A549 (cell line): Measurements from ENCODE around the gene CCN5. TPM values are rescaled to one million over a fixed set of nuclear protein-coding genes. Genes with fewer than 3 reads are reported as not detected.

Experiments
- ATAC-seq, 2 experiments: fragments of 200-7000 bp in 1 of 2; fragments of >200 bp in 1 of 2; cut with Nextera tagmentation in 1 of 2; cut with Tn5 transposase in 1 of 2; 3 replicates each; pipeline versions ENCODE4 v1.8.0 to v1.9.1; 2018 to 2020; ENCODE audit warnings: mild to moderate bottlenecking in 1 of 2, moderate library complexity in 1 of 2
- CTCF ChIA-PET: fragments of 300-600 bp; sonication (Branson Sonifier 250); formaldehyde crosslinking; extraction: SDS; loops from one replicate; lab custom pipeline; 2021; ENCODE audit warnings: antibody characterized with exemption, inconsistent platforms; lab: Yijun Ruan, JAX
- POLR2A ChIA-PET: fragments of 350-600 bp; formaldehyde crosslinking; extraction: SDS; loops from one replicate; lab custom pipeline; 2021; ENCODE audit warnings: antibody characterized with exemption, inconsistent platforms; lab: Yijun Ruan, JAX
- DNase-seq, 2 experiments: peaks; one replicate each; pipeline versions ENCODE4 v3.0.0 to v3.0.0-alpha.2; 2011 to 2016; ENCODE audit warnings: low read depth in 1 of 2, low spot score in 1 of 2
- FAIRE-seq: peaks from 2 replicates; lab custom pipeline; 2011; peaks lifted over from hg19 to GRCh38; lab: Jason Lieb, UNC
- H3K27ac ChIP-seq, 2 experiments: fragments of >200 bp; sonication (Bioruptor Twin); formaldehyde crosslinking; 3 replicates each; pipeline ENCODE4 v1.5.1; 2016 to 2017
- H3K4me1 ChIP-seq: fragments of >200 bp; sonication (Bioruptor Twin); formaldehyde crosslinking; 3 replicates; pipeline ENCODE4 v1.6.1; 2016
- H3K4me2 ChIP-seq: fragments of >200 bp; sonication (Bioruptor Twin); formaldehyde crosslinking; 3 replicates; pipeline ENCODE4 v1.6.1; 2016
- H3K4me3 ChIP-seq: fragments of >200 bp; sonication (Bioruptor Twin); formaldehyde crosslinking; 3 replicates; pipeline ENCODE4 v1.5.1; 2016
- H3K9me3 ChIP-seq: fragments of >200 bp; sonication (Bioruptor Twin); formaldehyde crosslinking; 3 replicates; pipeline ENCODE4 v1.6.1; 2016
- BCL3 ChIP-seq: fragments of >200 bp; sonication (Bioruptor Twin); formaldehyde crosslinking; IDR thresholded peaks from 3 replicates; pipeline ENCODE4 v1.6.1; 2016
- CBX8 ChIP-seq: fragments of 200-600 bp; sonication (generic); IDR thresholded peaks from 2 replicates; pipeline ENCODE4 v1.6.1; 2016
- EHF ChIP-seq: fragments of 250-450 bp; sonication (Bioruptor Pico); IDR thresholded peaks from 2 replicates; pipeline ENCODE4 v1.5.0; 2020; ENCODE audit warnings: mild to moderate bottlenecking
- FOSL2 ChIP-seq, 2 experiments: fragments of 450-650 bp in 1 of 2; fragments of >200 bp in 1 of 2; sonication (Bioruptor Twin) in 1 of 2; formaldehyde crosslinking; IDR thresholded peaks; 2 replicates each; pipeline versions ENCODE4 v1.5.0 to v1.6.1; 2016 to 2020; ENCODE audit warnings: mild to moderate bottlenecking in 1 of 2, moderate library complexity in 1 of 2
- HOXA7 ChIP-seq: fragments of 250-450 bp; sonication (Bioruptor Pico); IDR thresholded peaks from 2 replicates; pipeline ENCODE4 v1.5.0; 2020; ENCODE audit warnings: mild to moderate bottlenecking, moderate library complexity
- HOXB13 ChIP-seq: fragments of 250-450 bp; sonication (Bioruptor Pico); IDR thresholded peaks from 2 replicates; pipeline ENCODE4 v1.5.0; 2020; ENCODE audit warnings: low read depth, mild to moderate bottlenecking, moderate library complexity
- JUNB ChIP-seq: fragments of >200 bp; sonication (Bioruptor Twin); formaldehyde crosslinking; IDR thresholded peaks from 2 replicates; pipeline ENCODE4 v1.6.1; 2016
- MAX ChIP-seq: IDR thresholded peaks from 2 replicates; pipeline ENCODE4 v1.6.1; 2012
- NFE2L2 ChIP-seq: fragments of 150-350 bp; conservative IDR thresholded peaks from 2 replicates; pipeline ENCODE4 v1.6.1; 2014; ENCODE audit warnings: low read length
- PBX3 ChIP-seq: IDR thresholded peaks from 2 replicates; pipeline ENCODE4 v1.6.1; 2012
- POLR2A ChIP-seq: IDR thresholded peaks from 2 replicates; pipeline ENCODE4 v1.6.1; 2012; ENCODE audit warnings: mild to moderate bottlenecking, low read length
- RCOR1 ChIP-seq: fragments of 150-350 bp; IDR thresholded peaks from 2 replicates; pipeline ENCODE4 v1.6.1; 2014; ENCODE audit warnings: antibody characterized with exemption, low read length, low read depth
- SREBF2 ChIP-seq: fragments of 450-650 bp; IDR thresholded peaks from 2 replicates; pipeline ENCODE4 v1.6.1; 2014; ENCODE audit warnings: mild to moderate bottlenecking, moderate library complexity
- USF2 ChIP-seq: fragments of 450-650 bp; IDR thresholded peaks from 2 replicates; pipeline ENCODE4 v1.6.1; 2014; ENCODE audit warnings: antibody characterized with exemption
- ZNF302 ChIP-seq: fragments of 250-450 bp; sonication (Bioruptor Pico); IDR thresholded peaks from 2 replicates; pipeline ENCODE4 v1.9.0; 2021; ENCODE audit warnings: inconsistent platforms, mild to moderate bottlenecking, moderate library complexity
- WGBS: methylation state at CpG from one replicate; pipeline ENCODE4 v1.1.6; 2017; ENCODE audit errors: missing lambda C conversion rate; 5-methylcytosine and 5-hydroxymethylcytosine counted together
- polyA plus RNA-seq, 4 experiments: library from polyadenylated mRNA; depleted of rRNA in 3 of 4; stranded (reverse); fragments of >200 nt; fragmentation: RNase III in 1 of 4; extraction: RNeasy Plus Mini Kit Qiagen cat#74134 plus additional on column Dnase treatment in 1 of 4; gene quantifications; 2 replicates in 3 of 4; 3 replicates in 1 of 4; pipeline ENCODE4 v1.2.3, GENCODE V29; 2011 to 2017
- TF ChIP-seq, protein P1 (sequence below): fragments of 250-450 bp; sonication (Bioruptor Pico); IDR thresholded peaks from 2 replicates; pipeline ENCODE4 v1.5.0; 2021; ENCODE audit warnings: mild to moderate bottlenecking, moderate library complexity, borderline replicate concordance

The CCN5 gene
- polyA plus RNA-seq, 2 of the 4 experiments (the other 2 are of a cell fraction), result 9.9 to 11.1 TPM

- no peak overlapping the region for H3K4me3 ChIP-seq
- FAIRE-seq (no peak), DNase-seq (no peak), ATAC-seq (no peak)
- CTCF ChIA-PET, result interaction anchor here (1.0 to 7.3 kb wide), 7 partner anchors 14 to 162 kb away, joined by 3 to 58 read pairs (median 7); no protein-coding TSS in a partner anchor
- peaks cover 37% of the 10 kb centered on the region for H3K4me1 ChIP-seq
- H3K4me2 ChIP-seq, result peak overlapping the region; percentile 19; the same call in 1 of the 3 replicates
- peak overlapping the region; percentile 47 to 79 for H3K27ac ChIP-seq
- H3K9me3 ChIP-seq, result no peaks in the 10 kb centered on the region
- 21% methylated on average over 4 of the region's 4 CpGs for WGBS
- TF ChIP-seq USF2 (0 out of 2 replicates have a peak, but pooled peaks have one; percentile 13), FOSL2 (IDR thresholded peaks at IDR 0.05) (no peak), FOSL2 (CRISPR knock-in tag; IDR thresholded peaks at IDR 0.05) (peak; percentile 49; the same call in 1 of the 2 replicates)
- TF ChIP-seq, protein P1, sequence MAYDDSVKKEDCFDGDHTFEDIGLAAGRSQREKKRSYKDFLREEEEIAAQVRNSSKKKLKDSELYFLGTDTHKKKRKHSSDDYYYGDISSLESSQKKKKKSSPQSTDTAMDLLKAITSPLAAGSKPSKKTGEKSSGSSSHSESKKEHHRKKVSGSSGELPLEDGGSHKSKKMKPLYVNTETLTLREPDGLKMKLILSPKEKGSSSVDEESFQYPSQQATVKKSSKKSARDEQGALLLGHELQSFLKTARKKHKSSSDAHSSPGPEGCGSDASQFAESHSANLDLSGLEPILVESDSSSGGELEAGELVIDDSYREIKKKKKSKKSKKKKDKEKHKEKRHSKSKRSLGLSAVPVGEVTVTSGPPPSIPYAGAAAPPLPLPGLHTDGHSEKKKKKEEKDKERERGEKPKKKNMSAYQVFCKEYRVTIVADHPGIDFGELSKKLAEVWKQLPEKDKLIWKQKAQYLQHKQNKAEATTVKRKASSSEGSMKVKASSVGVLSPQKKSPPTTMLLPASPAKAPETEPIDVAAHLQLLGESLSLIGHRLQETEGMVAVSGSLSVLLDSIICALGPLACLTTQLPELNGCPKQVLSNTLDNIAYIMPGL, result no peak
- POLR2A ChIA-PET, result interaction anchor here (0.6 kb wide), 1 partner anchor 27 kb away, joined by 3 read pairs; no protein-coding TSS in a partner anchor
These were observed 10.6 kb upstream of the CCN5 start for GRCh38 chr20:44704551-44704971.

DNA sequence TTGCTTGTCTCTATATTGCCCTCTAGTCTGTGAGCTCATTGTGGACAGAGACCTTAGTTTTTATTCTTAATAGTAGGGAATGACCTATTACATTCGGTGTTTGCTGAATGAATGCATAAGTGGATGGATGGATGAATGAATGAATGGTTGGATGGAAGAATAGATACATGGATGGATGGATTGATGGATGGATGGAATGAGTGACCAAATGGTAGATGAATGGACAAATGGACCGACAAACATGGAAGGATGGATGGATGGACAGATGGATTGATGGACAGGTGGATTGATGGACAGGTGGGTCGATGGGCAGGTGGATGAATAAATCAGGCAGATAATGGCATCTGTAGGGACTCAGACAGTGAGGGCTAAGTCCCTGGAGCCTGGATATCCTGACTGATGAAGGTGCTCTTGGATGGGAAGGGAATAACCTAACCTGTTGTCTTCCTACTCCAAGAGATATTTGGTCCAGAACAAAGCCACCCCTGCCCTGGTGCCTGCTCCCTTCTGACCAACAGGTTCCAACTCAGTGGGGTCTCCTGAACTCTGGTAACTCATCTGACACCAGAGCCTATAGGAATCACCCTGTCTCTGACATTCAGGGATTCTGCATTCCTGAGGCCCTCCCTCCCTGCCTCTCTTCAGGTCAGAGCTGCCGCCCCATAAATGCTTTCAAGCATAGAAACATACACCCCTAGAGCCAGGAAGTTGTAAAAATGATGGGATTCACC, 9.6 kb upstream of the CCN5 start:
- CTCF ChIA-PET, result interaction anchor here (1.0 to 7.3 kb wide), 6 partner anchors 10 to 27 kb away, joined by 3 to 58 read pairs (median 7); partner anchors contain the start of gene CCN5
- no peak for TF ChIP-seq JUNB
- TF ChIP-seq SREBF2, result no peak
- TF ChIP-seq ZNF302, result no peak
- no peak for TF ChIP-seq NFE2L2
- TF ChIP-seq BCL3, result no peak
- TF ChIP-seq EHF, result no peak
- no peak for TF ChIP-seq MAX
- no peak for TF ChIP-seq HOXB13 (CRISPR knock-in tag)
- TF ChIP-seq HOXA7 (CRISPR knock-in tag), result no peak
- no peak for TF ChIP-seq RCOR1
- TF ChIP-seq PBX3, result no peak
- peaks cover 36% of the 10 kb centered on the region for H3K4me1 ChIP-seq
- FAIRE-seq, result no peak
- ATAC-seq, result no peak
- POLR2A ChIA-PET, result no interaction called here
- H3K4me2 ChIP-seq, result no peak overlapping the region
- no peak for DNase-seq
- 63% methylated on average over 4 of the region's 4 CpGs for WGBS
- H3K9me3 ChIP-seq, result no peaks in the 10 kb centered on the region
- H3K4me3 ChIP-seq, result no peak overlapping the region
- peak overlapping the region; percentile 15 to 79; a peak in 3 of 6 replicates for H3K27ac ChIP-seq

GRCh38 chr20:44706301-44707017, 8.7 kb upstream of the CCN5 start:
- FAIRE-seq (no peak), ATAC-seq (peak in 1 of 2 experiments; percentile 38; a peak in 2 of 6 replicates), DNase-seq (no peak)
- H3K4me3 ChIP-seq, result no peak overlapping the region
- CTCF ChIA-PET, result interaction anchor here (1.0 to 7.3 kb wide), 7 partner anchors 9 to 26 kb away, joined by 3 to 58 read pairs (median 5); partner anchors contain the start of gene CCN5
- 69% methylated on average over 7 of the region's 10 CpGs for WGBS
- POLR2A ChIA-PET, result no interaction called here
- no peak for TF ChIP-seq POLR2A
- TF ChIP-seq CBX8, result no peak
- no peak for TF ChIP-seq PBX3
- no peaks in the 10 kb centered on the region for H3K9me3 ChIP-seq
- H3K4me1 ChIP-seq, result peaks cover 27% of the 10 kb centered on the region
- H3K27ac ChIP-seq, result peak overlapping the region in 1 of 2 experiments; percentile 70; a peak in 3 of 6 replicates
- H3K4me2 ChIP-seq, result no peak overlapping the region
